Stimulated activated CD8-positive, alpha-beta memory T cell treated with anti-CD3 and anti-CD28 coated beads, Interleukin-2, amount 100 ng/mL, for 1 hour (primary cell): ENCODE data around the gene C21orf58.

ENCODE experiments used
- DNase-seq, 2 donors: peaks; one replicate each; pipeline ENCODE4 v3.0.0-alpha.2; 2020; ENCODE audit warnings: low read depth in 2 of 2

The C21orf58 gene

GRCh38 chr21:46295177-46295770, 28.4 kb downstream of the C21orf58 start:
- DNase-seq = no peak

- no peak for DNase-seq
Observed at GRCh38 chr21:46294647-46295176, 29.0 kb downstream of the C21orf58 start.

GRCh38 chr21:46291561-46291960, 32.1 kb downstream of the C21orf58 start:
- no peak for DNase-seq

DNA sequence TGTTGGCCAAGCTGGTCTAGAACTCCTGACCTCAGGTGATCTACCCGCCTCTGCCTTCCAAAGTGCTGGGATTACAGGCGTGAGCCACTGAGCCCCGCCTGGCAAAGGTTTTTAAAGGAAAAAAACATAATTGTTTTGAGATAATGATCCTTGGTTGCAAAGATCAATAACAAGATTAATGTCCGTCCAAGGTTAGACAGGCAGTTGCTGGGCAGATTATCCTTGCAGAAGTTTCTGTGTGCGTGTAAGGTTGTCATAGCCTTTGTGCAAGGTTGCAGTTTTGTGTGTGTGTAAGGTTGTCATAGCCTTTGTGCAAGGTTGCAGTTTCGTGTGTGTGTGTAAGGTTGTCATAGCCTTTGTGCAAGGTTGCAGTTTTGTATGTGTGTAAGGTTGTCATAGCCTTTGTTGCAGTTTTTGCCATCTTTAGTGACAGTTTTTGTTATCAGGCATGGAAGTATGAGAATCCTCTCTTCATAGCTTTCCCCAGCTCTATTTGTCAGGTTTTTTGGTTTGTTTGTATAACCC, 34.0 kb downstream of the C21orf58 start:
- no peak for DNase-seq

- DNase-seq = no peak
Observed at GRCh38 chr21:46287541-46287940, 36.1 kb downstream of the C21orf58 start.

DNA sequence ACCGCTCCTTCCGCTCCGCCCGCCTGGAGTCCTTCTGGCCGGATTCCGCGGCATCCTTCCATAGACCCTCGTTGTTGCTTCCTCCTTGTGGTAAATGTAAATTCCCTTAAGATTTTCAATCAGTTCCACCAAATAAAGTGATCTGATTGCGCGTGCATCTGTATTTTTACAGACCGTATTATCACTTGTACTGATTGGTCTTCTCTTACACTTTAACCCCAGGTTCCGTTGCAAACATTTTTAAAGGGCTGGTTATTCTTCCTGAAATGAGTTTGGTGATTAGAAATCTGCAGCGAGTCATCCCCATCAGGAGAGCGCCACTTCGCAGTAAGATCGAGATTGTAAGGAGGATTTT, 37.0 kb downstream of the C21orf58 start:
- no peak for DNase-seq

DNA sequence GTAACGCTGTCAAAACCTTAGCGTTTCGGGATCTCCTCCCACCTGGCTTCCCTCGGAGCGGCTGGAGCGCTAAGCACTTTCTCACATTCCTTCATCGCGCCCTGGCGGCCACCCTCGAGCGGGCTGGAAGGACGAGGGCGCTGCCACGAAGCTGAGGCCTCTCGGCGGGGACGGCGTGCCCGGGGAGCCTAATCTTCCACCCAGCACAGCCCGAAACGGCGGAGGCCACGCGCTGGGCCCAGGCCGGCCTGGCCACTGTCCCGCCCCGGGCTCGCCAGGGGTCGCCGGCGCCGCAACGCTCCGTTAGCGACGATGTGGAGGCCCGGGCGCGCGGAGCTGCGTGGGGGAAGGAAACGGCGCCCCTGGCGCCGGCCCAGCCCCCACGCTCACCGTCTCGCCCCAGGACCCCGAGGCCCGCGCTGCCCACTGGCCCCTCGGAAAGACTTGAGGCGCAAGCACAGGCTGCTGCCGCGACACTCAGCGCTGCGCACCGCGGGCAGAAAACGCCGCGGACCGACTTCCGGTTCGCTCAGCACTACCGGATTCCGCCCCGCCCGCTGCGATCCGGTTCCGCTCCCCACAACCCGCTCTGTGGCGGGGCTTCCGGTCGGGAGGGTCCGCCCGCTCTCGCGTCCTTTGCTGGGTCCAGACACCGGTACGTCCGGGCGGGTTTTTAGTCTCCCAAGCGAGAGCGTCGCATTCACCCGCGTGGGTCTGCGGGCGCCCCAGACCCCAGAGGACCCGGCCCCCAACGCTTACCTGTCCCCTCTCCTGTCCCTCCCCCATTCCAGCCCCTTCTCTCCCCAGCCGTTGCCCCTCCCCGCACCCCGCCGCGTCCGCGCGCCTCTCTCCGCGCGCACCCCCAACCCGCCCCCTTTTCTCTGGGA, 37.7 kb downstream of the C21orf58 start, which contains the start of gene YBEY:
Gene YBEY (plus strand): TSS at position 582 of the 887 bp plus-strand sequence. CDS start 572 bp downstream, outside the sequence.
- peak; percentile 66 for DNase-seq

- no peak for DNase-seq
Observed at GRCh38 chr21:46285206-46285661, 38.4 kb downstream of the C21orf58 start, which contains the start of gene MCM3AP. MCM3AP (minus strand) TSS chr21:46285611; CDS start chr21:46285286, 325 bp downstream.

DNA sequence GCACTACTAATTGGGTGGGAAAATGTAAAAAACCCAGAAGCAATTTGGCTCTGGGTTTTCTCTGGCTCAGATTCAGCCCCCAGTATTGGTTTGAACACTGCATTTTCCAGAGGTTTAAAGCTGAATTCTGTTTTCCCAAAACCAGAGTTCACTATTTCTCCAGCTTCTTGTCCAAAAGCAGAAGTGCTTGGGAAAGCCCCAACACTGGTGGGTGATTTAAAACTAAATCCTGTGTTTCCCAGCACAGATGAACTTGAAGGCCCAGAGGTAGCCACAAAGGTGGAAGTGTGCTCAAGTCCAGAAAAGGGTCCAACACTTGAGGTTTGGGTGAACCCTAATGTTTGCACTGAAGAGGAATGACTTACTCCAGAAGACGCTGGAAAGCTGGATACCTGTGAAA, 38.9 kb downstream of the C21orf58 start:
- DNase-seq = no peak

DNA sequence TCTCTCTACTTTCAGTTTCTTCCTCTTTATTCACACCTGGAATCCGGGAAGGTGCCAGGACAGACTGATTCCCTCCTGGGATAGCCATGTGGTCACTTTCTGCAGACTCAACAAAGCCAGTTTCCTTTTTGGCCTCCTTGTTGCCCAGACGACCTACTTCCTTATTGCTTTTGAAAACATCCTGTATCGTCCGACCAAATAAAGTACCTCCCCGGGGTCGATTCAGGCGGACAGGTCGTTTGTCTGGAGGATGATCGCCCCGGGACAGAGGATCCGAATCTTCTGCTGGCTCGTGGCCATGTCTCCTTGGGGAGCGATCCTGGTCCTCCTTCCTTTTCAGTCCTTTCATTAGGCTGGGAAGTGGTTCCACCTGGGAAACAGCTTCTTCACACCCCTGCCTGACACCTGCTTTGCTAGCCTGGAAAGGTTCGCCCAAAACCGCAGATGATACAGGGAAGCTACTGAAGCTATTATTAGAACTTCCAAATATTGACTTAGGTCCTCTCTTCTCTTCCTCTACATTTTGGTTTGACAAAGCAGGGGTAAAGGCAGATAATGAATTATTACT, 39.5 kb downstream of the C21orf58 start:
- no peak for DNase-seq

DNA sequence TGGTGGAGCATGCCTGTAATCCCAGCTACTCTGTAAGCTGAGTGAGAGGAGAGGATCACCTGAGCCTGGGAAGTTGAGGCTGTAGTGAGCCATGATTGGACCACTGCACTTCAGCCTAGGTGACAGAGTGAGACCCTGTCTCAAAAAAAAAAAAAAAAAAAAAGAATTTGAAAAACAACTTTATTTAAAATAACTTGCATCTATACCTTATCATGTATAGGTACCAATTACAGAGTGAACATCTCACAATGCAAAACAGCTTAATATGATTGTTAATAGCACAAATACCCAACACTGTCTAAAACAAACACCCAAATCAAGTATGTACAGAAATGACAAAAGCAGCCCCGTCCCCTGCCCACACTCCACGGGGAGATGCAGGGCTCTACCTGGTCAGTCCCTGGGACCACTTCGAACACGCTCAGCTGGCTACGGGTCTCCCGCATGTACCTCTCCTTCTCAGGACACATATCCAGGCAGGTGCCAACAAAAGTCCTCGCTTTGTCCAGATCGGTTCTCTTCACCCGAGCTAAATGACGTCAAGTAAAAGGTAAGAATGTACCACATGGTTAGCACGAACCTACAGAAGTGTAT, 48.8 kb downstream of the C21orf58 start:
- no peak for DNase-seq

GRCh38 chr21:46273341-46273740, 50.3 kb downstream of the C21orf58 start:
- DNase-seq = no peak

DNA sequence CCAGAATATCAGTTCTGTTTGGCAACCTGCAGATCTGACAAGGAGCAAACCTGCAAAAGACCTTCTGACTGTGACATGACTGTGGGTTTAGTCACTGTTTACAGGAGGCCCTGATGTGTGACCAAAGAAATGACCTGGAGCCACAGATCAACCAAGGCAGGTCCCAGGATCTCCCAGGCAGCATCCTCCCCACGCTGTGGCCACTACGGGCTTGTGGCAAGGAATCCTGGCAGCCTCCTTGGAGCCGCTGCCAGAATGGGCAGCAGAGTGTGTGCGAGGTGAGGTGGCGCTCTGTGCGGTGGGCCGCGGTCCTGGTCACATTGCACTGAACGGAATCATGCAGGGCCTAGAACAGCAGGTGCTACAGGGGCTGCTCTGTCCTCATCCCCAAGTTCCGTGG, 54.2 kb downstream of the C21orf58 start:
- no peak for DNase-seq

DNA sequence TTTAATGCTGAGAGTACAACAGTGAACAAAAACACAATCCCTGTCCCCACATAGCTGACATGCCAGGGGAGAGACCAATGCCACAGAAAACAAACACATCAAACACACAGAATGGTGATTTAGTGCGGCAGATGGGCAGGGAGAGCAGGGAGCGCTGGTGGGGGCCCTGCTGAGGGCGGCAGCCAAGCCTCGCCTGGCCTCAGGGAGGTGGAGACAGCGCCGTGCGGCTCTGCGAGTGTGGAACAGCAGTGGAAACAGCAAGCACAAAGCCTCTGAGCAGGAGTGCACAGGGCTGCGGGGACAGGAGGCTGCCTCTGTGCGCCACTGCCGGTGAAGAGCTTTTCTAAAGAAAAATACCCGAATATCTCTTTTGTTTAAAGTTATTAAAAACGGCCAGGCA, 55.3 kb downstream of the C21orf58 start:
- DNase-seq = no peak

- no peak for DNase-seq
Observed at GRCh38 chr21:46266946-46267345, 56.7 kb downstream of the C21orf58 start.

DNA sequence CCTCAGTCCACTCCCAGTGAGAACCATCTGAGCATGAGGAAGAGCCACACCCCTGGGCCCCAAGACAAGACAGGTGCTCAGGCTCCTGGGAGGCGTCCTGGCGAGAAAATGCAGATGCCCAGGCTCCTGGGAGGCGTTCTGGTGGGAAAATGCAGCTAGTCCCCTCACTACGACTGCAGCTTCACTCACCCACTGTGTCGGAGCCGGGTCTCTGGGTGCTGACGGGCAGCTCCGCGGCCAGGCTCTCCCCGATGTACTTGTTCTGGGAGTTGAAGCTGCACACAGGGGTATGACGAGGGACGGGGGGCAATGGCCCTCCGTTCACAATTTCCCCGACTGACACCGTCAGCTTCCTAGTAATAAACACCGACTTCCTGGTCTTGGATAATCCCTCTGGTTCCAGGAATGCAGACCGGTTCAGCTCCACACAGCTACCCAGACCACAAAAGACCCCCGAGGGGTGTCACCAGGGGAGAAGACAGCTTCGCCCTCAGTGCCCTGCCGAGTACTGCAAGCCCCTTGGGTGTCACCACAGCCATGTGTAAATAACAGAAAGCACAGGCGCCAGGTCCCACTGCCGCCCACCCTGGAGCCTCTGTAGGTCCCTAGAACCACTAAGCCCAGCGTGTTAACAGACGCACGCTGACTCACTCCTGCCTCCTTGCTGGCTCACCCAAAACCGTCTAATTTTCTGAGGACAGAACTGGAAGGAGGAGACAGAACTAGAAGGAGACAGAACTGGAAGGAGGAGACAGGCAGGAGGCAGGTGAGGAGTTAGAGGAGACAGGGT, 57.7 kb downstream of the C21orf58 start:
- no peak for DNase-seq

GRCh38 chr21:46264690-46265144, 59.0 kb downstream of the C21orf58 start:
- no peak for DNase-seq

DNA sequence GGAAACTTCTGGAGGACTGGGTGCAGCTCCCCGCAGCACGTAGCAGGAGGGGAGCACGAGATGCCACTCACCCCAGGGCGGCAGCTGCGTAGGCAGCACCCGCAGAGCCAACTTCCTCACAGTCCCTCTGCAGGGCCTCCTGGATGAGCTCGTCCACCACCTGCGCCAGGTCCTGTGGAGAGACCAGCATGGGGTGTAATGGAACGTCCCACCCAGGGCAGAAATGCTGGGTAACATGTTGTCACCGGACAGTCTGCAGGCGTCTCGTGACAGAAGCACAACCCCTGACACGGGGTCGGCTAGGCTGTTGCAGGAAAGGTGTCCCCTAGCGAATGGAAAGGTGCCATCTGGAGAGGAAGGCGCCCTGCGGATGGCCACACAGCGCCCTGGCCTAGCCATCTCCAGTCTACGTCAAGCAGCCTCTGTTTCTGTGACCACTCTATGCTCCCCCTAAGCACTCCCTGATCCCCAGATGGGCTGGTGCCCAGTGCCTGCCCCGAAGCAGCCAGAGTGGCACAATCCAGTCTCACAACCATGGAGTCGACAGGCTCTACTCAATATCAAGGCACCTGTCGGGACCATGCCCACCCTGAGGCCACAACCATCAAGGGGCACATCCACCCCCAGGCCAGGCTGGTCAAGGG, 59.5 kb downstream of the C21orf58 start:
- DNase-seq = no peak

- no peak for DNase-seq
Observed at GRCh38 chr21:46256501-46256994, 67.1 kb downstream of the C21orf58 start.

- no peak for DNase-seq
Observed at GRCh38 chr21:46255758-46256337, 67.8 kb downstream of the C21orf58 start.
